ENCODE measurements around the gene FAM221B. TPM values are rescaled to one million over a fixed set of nuclear protein-coding genes. Genes with fewer than 3 reads are reported as not detected.
A peak's percentile ranks its signal among the peaks of the same experiment; 100 is the strongest.

FAM221B gene
- total RNA-seq, 4 donors from 2014 or later: not detected

DNA sequence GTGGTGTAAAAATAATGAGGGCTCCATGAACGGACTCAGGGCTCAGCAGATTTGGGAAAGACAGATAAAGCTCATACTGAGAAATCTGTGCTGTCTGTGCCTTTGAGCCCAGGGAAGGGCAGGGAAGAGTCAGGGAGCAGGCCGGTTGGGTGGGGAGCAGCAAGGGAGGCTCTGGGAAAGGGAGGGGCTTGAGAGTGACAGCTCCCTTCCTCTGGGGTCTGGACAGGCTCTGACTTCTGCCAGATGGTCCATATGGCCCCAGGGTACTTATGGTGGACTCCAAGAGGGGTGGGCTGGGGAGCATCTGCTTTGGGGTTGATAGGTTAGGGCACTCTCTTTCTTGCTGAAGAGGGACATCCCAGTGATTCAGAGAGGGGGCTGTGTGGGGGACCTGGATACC, 35.1 kb downstream of the FAM221B start:
- Histone ChIP-seq H3K36me3 (no peaks in the 10 kb centered on the region), H3K4me1 (peaks cover 29 to 34% of the 10 kb centered on the region in 2 donors), H3K27ac (peak overlapping the region; percentile 1 to 86 (median 66)), H3K27me3 (no peaks in the 10 kb centered on the region), H3K9me3 (no peaks in the 10 kb centered on the region), H3K4me3 (peak overlapping the region in 2 of 4 donors; percentile 16 to 67)
- TF ChIP-seq POLR2A (IDR thresholded peaks at IDR 0.05): no peak
- TF ChIP-seq CTCF (IDR thresholded peaks at IDR 0.05 in 4 of 5, conservative IDR thresholded peaks at IDR 0.05 in 1 of 5): no peak
- ATAC-seq (no peak), DNase-seq (no peak)
- in situ Hi-C loops (cut with MboI; ENCODE audit: low sequenced_read_pairs in 4 of 4) (loop anchor here in 2 of 4 donors (5.0 to 10.0 kb wide), 2 partner anchors 81 to 89 kb away; partner anchors contain the start of gene OR13J1 (in 1 of the 2)), intact Hi-C loops (cut with DNase I; ENCODE audit: low total_unique reads) (no loop called here)

DNA sequence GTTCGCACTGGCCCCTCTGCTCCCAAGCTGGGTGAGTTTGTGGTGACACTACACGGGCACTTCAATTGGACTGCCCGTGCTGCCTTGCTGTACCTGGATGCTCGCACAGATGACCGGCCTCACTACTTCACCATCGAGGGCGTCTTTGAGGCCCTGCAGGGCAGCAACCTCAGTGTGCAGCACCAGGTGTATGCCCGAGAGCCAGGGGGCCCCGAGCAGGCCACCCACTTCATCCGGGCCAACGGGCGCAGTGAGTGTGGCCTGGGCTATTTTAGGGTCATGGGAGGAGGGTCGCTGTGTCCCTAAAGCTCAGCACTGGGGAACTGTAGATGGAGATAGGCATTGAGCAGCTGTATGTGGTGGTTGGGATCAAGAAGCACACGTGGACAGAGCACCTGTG, 35.7 kb downstream of the FAM221B start:
- H3K9me3 ChIP-seq: no peaks in the 10 kb centered on the region
- ATAC-seq: no peak
- H3K4me3 ChIP-seq: peak overlapping the region in 3 of 4 donors; percentile 4 to 67 (median 16)
- no peak for TF ChIP-seq CTCF (IDR thresholded peaks at IDR 0.05 in 4 of 5, conservative IDR thresholded peaks at IDR 0.05 in 1 of 5)
- TF ChIP-seq POLR2A (IDR thresholded peaks at IDR 0.05): no peak
- H3K27ac ChIP-seq: peak overlapping the region; percentile 81 to 88 (median 84)
- H3K27me3 ChIP-seq: no peaks in the 10 kb centered on the region
- DNase-seq: no peak
- H3K36me3 ChIP-seq: no peaks in the 10 kb centered on the region
- peaks cover 29 to 34% of the 10 kb centered on the region in 2 donors for H3K4me1 ChIP-seq
- in situ Hi-C loops (cut with MboI; ENCODE audit: low sequenced_read_pairs in 4 of 4): loop anchor here in 2 of 4 donors (5.0 to 10.0 kb wide), 2 partner anchors 82 to 89 kb away; partner anchors contain the start of gene OR13J1 (in 1 of the 2)
- intact Hi-C loops (cut with DNase I; ENCODE audit: low total_unique reads): no loop called here

- intact Hi-C loops (cut with DNase I; ENCODE audit: low total_unique reads): no loop called here
- no peaks in the 10 kb centered on the region for H3K27me3 ChIP-seq
- H3K4me1 ChIP-seq: peaks cover 29 to 34% of the 10 kb centered on the region in 2 donors
- no peaks in the 10 kb centered on the region for H3K36me3 ChIP-seq
- peak overlapping the region; percentile 81 to 88 (median 84) for H3K27ac ChIP-seq
- H3K4me3 ChIP-seq: peak overlapping the region; percentile 67 to 73 (median 69)
- DNase-seq: peak in 1 of 2 donors; percentile 31
- no peak for ATAC-seq
- in situ Hi-C loops (cut with MboI; ENCODE audit: low sequenced_read_pairs in 4 of 4): loop anchor here in 2 of 4 donors (5.0 to 10.0 kb wide), 2 partner anchors 83 to 90 kb away; partner anchors contain the start of gene OR13J1 (in 1 of the 2)
- no peaks in the 10 kb centered on the region for H3K9me3 ChIP-seq
- TF ChIP-seq CTCF (IDR thresholded peaks at IDR 0.05 in 4 of 5, conservative IDR thresholded peaks at IDR 0.05 in 1 of 5) (no peak), POLR2A (IDR thresholded peaks at IDR 0.05) (no peak)
These were observed 36.3 kb downstream of the FAM221B start for GRCh38 chr9:35792024-35792813.

DNA sequence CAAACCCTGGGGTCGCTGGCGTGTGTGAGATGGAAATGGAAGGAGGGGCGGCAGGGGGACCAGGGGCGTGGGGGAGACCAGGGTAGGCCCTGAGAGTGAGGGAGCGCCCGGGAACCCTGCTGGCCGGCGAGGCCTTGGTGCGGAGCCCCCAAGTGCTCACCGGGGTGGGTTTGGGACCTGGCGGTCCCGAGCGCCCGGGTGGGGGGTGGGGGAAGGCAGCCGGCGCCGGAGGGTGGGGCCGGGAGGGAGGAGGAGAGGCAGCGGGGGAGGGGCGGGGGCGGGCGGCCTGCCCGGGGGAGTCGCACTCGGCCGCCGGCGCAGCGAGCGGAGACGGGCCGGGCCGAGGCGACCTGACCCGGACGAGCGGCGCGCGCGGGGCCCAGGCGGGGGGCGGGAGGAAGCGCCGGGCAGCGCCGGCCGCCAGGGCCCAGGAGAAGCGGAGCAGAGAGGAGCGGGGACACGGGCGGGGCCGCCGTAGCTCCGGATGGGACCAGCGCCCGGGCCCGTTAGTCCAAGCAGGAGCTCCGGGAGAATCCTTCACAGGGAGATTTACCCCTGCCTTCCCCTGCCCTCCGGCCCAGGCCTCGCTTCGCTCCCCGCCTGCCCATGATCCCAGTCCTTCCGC, 37.1 kb downstream of the FAM221B start, which contains the start of gene NPR2:
Gene NPR2 (plus strand): TSS at position 295 of the 625 bp plus-strand sequence. CDS start 818 bp downstream, outside the sequence.
- Histone ChIP-seq H3K27me3 (no peaks in the 10 kb centered on the region), H3K36me3 (no peaks in the 10 kb centered on the region), H3K4me1 (peaks cover 29 to 34% of the 10 kb centered on the region in 2 donors), H3K4me3 (peak within 1 kb of the TSS; percentile 67 to 73 (median 69)), H3K27ac (peak within 1 kb of the TSS; percentile 81 to 88 (median 84)), H3K9me3 (no peaks in the 10 kb centered on the region)
- in situ Hi-C loops (cut with MboI; ENCODE audit: low sequenced_read_pairs in 4 of 4) (loop anchor here in 2 of 4 donors (5.0 to 10.0 kb wide), 2 partner anchors 83 to 91 kb away; partner anchors contain the start of gene OR13J1 (in 1 of the 2)), intact Hi-C loops (cut with DNase I; ENCODE audit: low total_unique reads) (loop anchor here (1.0 kb wide), 1 partner anchor 21 kb away; the partner anchor contains the start of gene SPAG8)
- ATAC-seq (peak; percentile 57 to 64), DNase-seq (peak in 1 of 2 donors; percentile 47)
- no peak for TF ChIP-seq CTCF (IDR thresholded peaks at IDR 0.05 in 4 of 5, conservative IDR thresholded peaks at IDR 0.05 in 1 of 5)
- TF ChIP-seq POLR2A (IDR thresholded peaks at IDR 0.05): peak in 1 of 2 donors; percentile 38
